Common myeloid progenitor, CD34-positive (primary cell): ENCODE measurements around the gene MCM8.
A peak's percentile ranks its signal among the peaks of the same experiment; 100 is the strongest.

Experiments used
- CTCF ChIA-PET: fragments of 350-600 bp; sonication (Branson Sonifier 250); formaldehyde crosslinking; loops from one replicate; lab custom pipeline; 2021; ENCODE audit warnings: antibody characterized with exemption; lab: Charles Lee
- POLR2A ChIA-PET: fragments of 350-600 bp; sonication (Branson Sonifier 250); formaldehyde crosslinking; loops from one replicate; lab custom pipeline; 2021; ENCODE audit warnings: antibody characterized with exemption; lab: Charles Lee
- DNase-seq, 3 donors: peaks; one replicate each; pipeline versions ENCODE4 v3.0.0 to v3.0.0-alpha.2; 2013
- H3K27ac ChIP-seq, 2 experiments: 1 replicate in 1 of 2; 2 replicates in 1 of 2; pipeline ENCODE4 v1.7.0; 2013; ENCODE audit warnings: inconsistent platforms in 2 of 2, low read length in 2 of 2, mild to moderate bottlenecking in 2 of 2, low read depth in 1 of 2, moderate library complexity in 1 of 2; ENCODE audit not compliant: severe bottlenecking in 2 of 2, insufficient read depth in 1 of 2, poor library complexity in 1 of 2
- H3K27me3 ChIP-seq, 5 experiments: replicated peaks in 2 of 5; 1 replicate in 3 of 5; 2 replicates in 2 of 5; pipeline versions ENCODE4 v1.6.1 to v1.7.0; 2013; ENCODE audit warnings: low read length in 4 of 5, mild to moderate bottlenecking in 2 of 5, moderate library complexity in 2 of 5, inconsistent platforms in 1 of 5; ENCODE audit not compliant: insufficient read depth in 5 of 5, control insufficient read depth in 4 of 5
- H3K36me3 ChIP-seq, 4 experiments: 1 replicate in 2 of 4; 2 replicates in 2 of 4; pipeline versions ENCODE4 v1.6.1 to v1.7.0; 2013; ENCODE audit warnings: low read length in 3 of 4, control low read depth in 1 of 4, mild to moderate bottlenecking in 1 of 4; ENCODE audit not compliant: control insufficient read depth in 4 of 4, insufficient read depth in 4 of 4
- H3K4me1 ChIP-seq, 4 experiments: 1 replicate in 3 of 4; 2 replicates in 1 of 4; pipeline versions ENCODE4 v1.6.1 to v1.7.1; 2013; ENCODE audit warnings: low read length in 3 of 4, mild to moderate bottlenecking in 3 of 4, control low read depth in 1 of 4, inconsistent platforms in 1 of 4, moderate library complexity in 1 of 4; ENCODE audit not compliant: control insufficient read depth in 4 of 4, insufficient read depth in 4 of 4; ENCODE audit errors: control extremely low read depth in 1 of 4
- H3K4me3 ChIP-seq, 7 experiments: 1 replicate in 4 of 7; 2 replicates in 3 of 7; pipeline versions ENCODE4 v1.5.1 to v1.7.0; 2013; ENCODE audit warnings: mild to moderate bottlenecking in 7 of 7, low read length in 6 of 7, moderate library complexity in 6 of 7, inconsistent platforms in 2 of 7, low read depth in 2 of 7, control low read depth in 1 of 7; ENCODE audit not compliant: insufficient read depth in 4 of 7, control insufficient read depth in 1 of 7; ENCODE audit errors: extremely low read depth in 1 of 7
- H3K9me3 ChIP-seq, 5 experiments: 1 replicate in 4 of 5; 2 replicates in 1 of 5; pipeline versions ENCODE4 v1.6.1 to v1.7.1; 2013; ENCODE audit warnings: low read length in 4 of 5, mild to moderate bottlenecking in 2 of 5, inconsistent platforms in 1 of 5, low read depth in 1 of 5, moderate library complexity in 1 of 5; ENCODE audit not compliant: control insufficient read depth in 4 of 5, insufficient read depth in 2 of 5; ENCODE audit errors: control extremely low read depth in 1 of 5
- WGBS: methylation state at CpG from one replicate; pipeline ENCODE4 v1.1.5; 2013; ENCODE audit not compliant: insufficient coverage; 5-methylcytosine and 5-hydroxymethylcytosine counted together

The MCM8 gene

DNA sequence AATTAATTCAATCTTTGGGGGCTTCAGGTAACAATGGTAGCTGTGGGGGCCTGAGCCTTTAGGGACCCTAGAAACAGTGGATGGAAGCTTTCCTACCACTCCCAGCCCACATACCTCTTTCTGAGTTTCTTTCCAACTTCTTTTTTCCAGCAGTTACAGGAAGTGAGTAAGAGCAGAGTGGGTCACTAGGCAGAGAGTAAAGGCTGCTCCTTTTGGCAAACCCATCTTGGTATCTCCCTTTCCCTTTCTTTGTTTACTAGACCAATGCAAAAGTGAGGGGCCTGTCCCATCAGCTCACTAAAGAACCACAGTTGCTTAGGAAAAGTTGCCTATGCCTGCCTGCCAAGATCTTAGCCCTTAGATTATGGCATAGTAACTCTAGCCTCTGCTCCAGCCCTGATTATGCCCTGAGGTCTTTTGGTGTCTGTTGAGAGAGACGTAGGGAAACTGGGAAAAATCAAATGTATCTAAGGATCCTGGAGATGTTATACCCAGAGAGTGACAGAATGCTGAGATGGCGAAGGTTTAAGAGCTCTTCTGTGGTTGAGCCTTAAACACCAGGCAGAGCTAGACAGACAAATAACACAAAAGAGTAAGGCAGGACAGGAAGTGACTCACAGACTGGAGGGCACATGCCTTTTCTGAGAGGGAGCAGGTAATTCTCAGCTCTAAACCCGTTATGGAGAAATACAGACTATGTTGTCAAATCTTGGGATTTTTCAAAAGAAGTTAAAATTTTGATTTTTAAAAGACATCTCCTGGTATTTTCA lies 31.4 kb upstream of the MCM8 start:
- H3K27me3 ChIP-seq, result peaks cover 0 to 6% (median 0%) of the 10 kb centered on the region in 5 experiments
- 39% methylated on average over 3 of the region's 3 CpGs for WGBS
- ChIA-PET POLR2A (no interaction called here), CTCF (interaction anchor here (0.7 to 1.2 kb wide), 3 partner anchors 105 to 389 kb away, joined by 3 read pairs; no protein-coding TSS in a partner anchor)
- H3K9me3 ChIP-seq, result no peaks in the 10 kb centered on the region
- peaks cover 0 to 19% (median 5%) of the 10 kb centered on the region in 4 experiments for H3K4me1 ChIP-seq
- peak in 2 of 3 donors; percentile 42 to 64 for DNase-seq
- H3K36me3 ChIP-seq, result no peaks in the 10 kb centered on the region
- no peak overlapping the region for H3K4me3 ChIP-seq
- H3K27ac ChIP-seq, result no peak overlapping the region

- Histone ChIP-seq H3K27me3 (peaks cover 0 to 4% (median 0%) of the 10 kb centered on the region in 5 experiments), H3K36me3 (no peaks in the 10 kb centered on the region), H3K4me1 (peaks cover 0 to 19% (median 5%) of the 10 kb centered on the region in 4 experiments), H3K9me3 (no peaks in the 10 kb centered on the region), H3K4me3 (no peak overlapping the region), H3K27ac (no peak overlapping the region)
- POLR2A ChIA-PET, result no interaction called here
- DNase-seq, result no peak
- 93% methylated on average over 7 of the region's 8 CpGs for WGBS
- CTCF ChIA-PET, result interaction anchor here (0.7 to 1.2 kb wide), 3 partner anchors 106 to 390 kb away, joined by 3 read pairs; no protein-coding TSS in a partner anchor
Observed at GRCh38 chr20:5919626-5920544, 30.6 kb upstream of the MCM8 start.

GRCh38 chr20:5920581-5920980 lies 29.9 kb upstream of the MCM8 start:
- peaks cover 0 to 19% (median 5%) of the 10 kb centered on the region in 4 experiments for H3K4me1 ChIP-seq
- no peaks in the 10 kb centered on the region for H3K9me3 ChIP-seq
- POLR2A ChIA-PET, result no interaction called here
- CTCF ChIA-PET, result interaction anchor here (1.6 kb wide), 1 partner anchor 132 kb away, joined by 3 read pairs; no protein-coding TSS in a partner anchor
- H3K27ac ChIP-seq, result no peak overlapping the region
- peaks cover 0 to 3% (median 0%) of the 10 kb centered on the region in 5 experiments for H3K27me3 ChIP-seq
- DNase-seq, result no peak
- WGBS, result 64% methylated on average over 1 of the region's 1 CpG
- no peak overlapping the region for H3K4me3 ChIP-seq
- no peaks in the 10 kb centered on the region for H3K36me3 ChIP-seq

GRCh38 chr20:5923493-5923892 lies 27.0 kb upstream of the MCM8 start:
- CTCF ChIA-PET, result interaction anchor here (1.3 kb wide), 1 partner anchor 11 kb away, joined by 5 read pairs; no protein-coding TSS in a partner anchor
- Histone ChIP-seq H3K9me3 (no peaks in the 10 kb centered on the region), H3K36me3 (no peaks in the 10 kb centered on the region), H3K27ac (no peak overlapping the region), H3K27me3 (peaks cover 0 to 10% (median 2%) of the 10 kb centered on the region in 5 experiments), H3K4me3 (no peak overlapping the region), H3K4me1 (peaks cover 0 to 19% (median 5%) of the 10 kb centered on the region in 4 experiments)
- POLR2A ChIA-PET, result no interaction called here
- DNase-seq, result peak in 1 of 3 donors; percentile 8
- 0% methylated on average over 1 of the region's 5 CpGs for WGBS

DNA sequence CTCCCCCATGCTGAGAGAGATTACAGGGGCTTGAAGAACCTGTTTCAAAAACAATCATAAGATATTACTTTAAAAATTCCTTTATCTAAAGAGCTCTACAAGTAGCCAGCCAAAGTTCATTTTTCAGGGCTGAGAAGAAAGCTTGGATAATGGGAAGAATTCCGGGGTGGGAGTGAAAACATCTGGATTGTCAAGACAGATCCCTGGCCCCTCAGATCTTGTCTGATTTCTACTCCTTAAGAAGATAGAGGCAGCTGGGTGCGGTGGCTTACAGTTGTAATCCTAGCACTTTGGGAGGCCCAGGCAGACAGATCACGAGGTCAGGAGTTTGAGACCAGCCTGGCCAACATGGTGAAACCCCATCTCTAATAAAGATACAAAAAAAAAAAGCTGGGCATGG lies 24.9 kb upstream of the MCM8 start:
- POLR2A ChIA-PET, result no interaction called here
- Histone ChIP-seq H3K4me1 (peaks cover 0 to 5% (median 0%) of the 10 kb centered on the region in 4 experiments), H3K9me3 (no peaks in the 10 kb centered on the region), H3K27ac (no peak overlapping the region), H3K36me3 (no peaks in the 10 kb centered on the region), H3K27me3 (peaks cover 0 to 11% (median 4%) of the 10 kb centered on the region in 5 experiments), H3K4me3 (no peak overlapping the region)
- CTCF ChIA-PET, result no interaction called here
- WGBS, result 89% methylated on average over 3 of the region's 3 CpGs
- no peak for DNase-seq

GRCh38 chr20:5927749-5928462 lies 22.5 kb upstream of the MCM8 start:
- WGBS, result 97% methylated on average over 11 of the region's 11 CpGs
- ChIA-PET POLR2A (no interaction called here), CTCF (interaction anchor here (1.0 kb wide), 1 partner anchor 359 kb away, joined by 3 read pairs; no protein-coding TSS in a partner anchor)
- DNase-seq, result no peak
- H3K4me3 ChIP-seq, result no peak overlapping the region
- H3K36me3 ChIP-seq, result no peaks in the 10 kb centered on the region
- no peak overlapping the region for H3K27ac ChIP-seq
- H3K4me1 ChIP-seq, result peaks cover 0 to 5% (median 0%) of the 10 kb centered on the region in 4 experiments
- no peaks in the 10 kb centered on the region for H3K9me3 ChIP-seq
- peaks cover 0 to 11% (median 4%) of the 10 kb centered on the region in 5 experiments for H3K27me3 ChIP-seq
